DOHH2 (cell line): ENCODE results near the gene SH3TC2.

Experiments
- H3F3A ChIP-seq: fragments of 200-600 bp; sonication (generic), shearing (Covaris generic); 2 replicates; pipeline ENCODE4 v1.6.0; 2016; ENCODE audit warnings: antibody characterized with exemption, mild to moderate bottlenecking; ENCODE audit not compliant: control insufficient read depth, insufficient read depth
- H3K27ac ChIP-seq: fragments of 200-600 bp; sonication (generic); 2 replicates; pipeline ENCODE4 v1.5.1; 2014; ENCODE audit warnings: low read depth, mild to moderate bottlenecking, low read length, moderate library complexity
- H3K27me3 ChIP-seq: fragments of 200-600 bp; sonication (generic); 2 replicates; pipeline ENCODE4 v1.6.1; 2014; ENCODE audit warnings: mild to moderate bottlenecking, low read length, mixed read lengths; ENCODE audit not compliant: control insufficient read depth
- H3K36me3 ChIP-seq: fragments of 200-600 bp; sonication (generic); 2 replicates; pipeline ENCODE4 v1.6.1; 2014; ENCODE audit warnings: mild to moderate bottlenecking, low read length, moderate library complexity, mixed read lengths; ENCODE audit not compliant: control insufficient read depth
- H3K4me1 ChIP-seq: fragments of 200-600 bp; sonication (generic); 2 replicates; pipeline ENCODE4 v1.6.1; 2014; ENCODE audit warnings: mild to moderate bottlenecking, low read length, mixed read lengths; ENCODE audit not compliant: control insufficient read depth
- H3K4me2 ChIP-seq: fragments of 200-600 bp; sonication (generic); 2 replicates; pipeline ENCODE4 v1.6.0; 2014; ENCODE audit warnings: mild to moderate bottlenecking, low read length, moderate library complexity
- H3K4me3 ChIP-seq: fragments of 200-600 bp; sonication (generic); 2 replicates; pipeline ENCODE4 v1.5.1; 2014; ENCODE audit warnings: mild to moderate bottlenecking, low read length, mixed read lengths
- H3K79me2 ChIP-seq: fragments of 200-600 bp; sonication (generic); 2 replicates; pipeline ENCODE4 v1.6.1; 2014; ENCODE audit warnings: mild to moderate bottlenecking, low read length, mixed read lengths; ENCODE audit not compliant: control insufficient read depth
- H3K9me2 ChIP-seq: fragments of 200-600 bp; sonication (generic); replicated peaks from 2 replicates; pipeline ENCODE4 v1.6.1; 2014; ENCODE audit warnings: mild to moderate bottlenecking, low read length, mixed read lengths; ENCODE audit not compliant: control insufficient read depth
- H3K9me3 ChIP-seq: fragments of 200-600 bp; sonication (generic); 2 replicates; pipeline ENCODE4 v1.6.1; 2014; ENCODE audit warnings: antibody characterized with exemption, low read length, mixed read lengths; ENCODE audit not compliant: control insufficient read depth, insufficient read depth
- H4K20me1 ChIP-seq: fragments of 200-600 bp; sonication (generic); 2 replicates; pipeline ENCODE4 v1.6.0; 2014; ENCODE audit warnings: low read depth, mild to moderate bottlenecking, antibody characterized with exemption, low read length, moderate library complexity; ENCODE audit not compliant: control insufficient read depth, insufficient read depth
- EZH2phosphoT487 ChIP-seq: fragments of 200-600 bp; sonication (generic); IDR thresholded peaks from 2 replicates; pipeline ENCODE4 v1.6.1; 2017; ENCODE audit warnings: borderline replicate concordance, mild to moderate bottlenecking, antibody characterized with exemption, low read length, moderate library complexity, mixed read lengths
- TF ChIP-seq, protein P1 (sequence below): fragments of 200-600 bp; sonication (generic); IDR thresholded peaks from one replicate; pipeline ENCODE4 v1.5.1; 2014; ENCODE audit warnings: antibody characterized with exemption, mild to moderate bottlenecking, low read depth, low read length; ENCODE audit not compliant: poor library complexity, severe bottlenecking

SH3TC2 gene

DNA sequence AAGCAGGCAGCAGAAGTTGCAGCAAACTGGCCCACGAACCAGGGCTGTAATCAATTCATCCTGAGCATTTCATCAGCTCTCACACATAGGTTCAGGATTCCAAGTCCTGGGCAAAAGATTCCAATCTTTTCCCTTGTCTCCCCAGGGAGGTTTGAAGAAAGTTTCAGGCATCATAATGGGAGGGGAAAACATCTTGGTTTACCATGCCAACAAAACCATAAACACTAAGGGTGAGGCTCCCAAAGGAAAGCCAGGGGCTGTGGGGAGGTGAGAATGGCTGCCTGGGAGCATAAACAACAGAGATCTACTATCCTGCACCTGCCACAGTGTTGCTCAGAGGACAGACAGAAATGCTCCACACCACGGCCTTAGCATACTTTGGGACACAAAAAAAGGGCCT, 94.6 kb downstream of the SH3TC2 start:
- H3K79me2 ChIP-seq, result no peaks in the 10 kb centered on the region
- H3K9me3 ChIP-seq, result no peaks in the 10 kb centered on the region
- no peaks in the 10 kb centered on the region for H3F3A ChIP-seq
- no peak overlapping the region for H3K4me3 ChIP-seq
- TF ChIP-seq, protein P1, sequence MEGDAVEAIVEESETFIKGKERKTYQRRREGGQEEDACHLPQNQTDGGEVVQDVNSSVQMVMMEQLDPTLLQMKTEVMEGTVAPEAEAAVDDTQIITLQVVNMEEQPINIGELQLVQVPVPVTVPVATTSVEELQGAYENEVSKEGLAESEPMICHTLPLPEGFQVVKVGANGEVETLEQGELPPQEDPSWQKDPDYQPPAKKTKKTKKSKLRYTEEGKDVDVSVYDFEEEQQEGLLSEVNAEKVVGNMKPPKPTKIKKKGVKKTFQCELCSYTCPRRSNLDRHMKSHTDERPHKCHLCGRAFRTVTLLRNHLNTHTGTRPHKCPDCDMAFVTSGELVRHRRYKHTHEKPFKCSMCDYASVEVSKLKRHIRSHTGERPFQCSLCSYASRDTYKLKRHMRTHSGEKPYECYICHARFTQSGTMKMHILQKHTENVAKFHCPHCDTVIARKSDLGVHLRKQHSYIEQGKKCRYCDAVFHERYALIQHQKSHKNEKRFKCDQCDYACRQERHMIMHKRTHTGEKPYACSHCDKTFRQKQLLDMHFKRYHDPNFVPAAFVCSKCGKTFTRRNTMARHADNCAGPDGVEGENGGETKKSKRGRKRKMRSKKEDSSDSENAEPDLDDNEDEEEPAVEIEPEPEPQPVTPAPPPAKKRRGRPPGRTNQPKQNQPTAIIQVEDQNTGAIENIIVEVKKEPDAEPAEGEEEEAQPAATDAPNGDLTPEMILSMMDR, result no peak
- no peak for TF ChIP-seq EZH2phosphoT487
- H3K27ac ChIP-seq, result no peak overlapping the region
- H4K20me1 ChIP-seq, result no peaks in the 10 kb centered on the region
- no peaks in the 10 kb centered on the region for H3K36me3 ChIP-seq
- no peak overlapping the region for H3K4me2 ChIP-seq
- H3K4me1 ChIP-seq, result 0 out of 2 replicates have a peak, but pooled peaks cover 3% of the 10 kb centered on the region
- H3K27me3 ChIP-seq, result peaks cover 20% of the 10 kb centered on the region
- no peaks in the 10 kb centered on the region for H3K9me2 ChIP-seq

DNA sequence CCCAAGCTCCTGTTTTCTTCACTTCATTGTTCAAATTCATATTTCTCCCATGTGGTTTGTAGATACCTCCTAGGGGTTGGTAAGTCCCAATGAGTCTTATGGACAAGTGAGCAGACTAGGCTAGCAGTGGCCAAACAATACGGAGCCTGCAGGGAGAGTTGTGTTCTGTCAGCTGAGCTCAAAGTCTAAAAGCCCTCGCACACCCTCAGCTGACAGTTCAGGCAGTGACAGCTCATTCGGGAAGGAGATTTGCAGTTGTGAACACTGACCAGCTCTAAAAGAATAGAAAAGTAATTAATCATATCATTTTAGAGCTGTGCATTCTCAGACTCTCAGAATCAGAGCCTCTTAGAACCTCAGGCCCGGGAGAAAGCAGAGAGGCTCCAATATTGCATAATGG, 95.1 kb downstream of the SH3TC2 start:
- Histone ChIP-seq H3K4me1 (0 out of 2 replicates have a peak, but pooled peaks cover 3% of the 10 kb centered on the region), H3K27ac (no peak overlapping the region)
- TF ChIP-seq EZH2phosphoT487, result no peak
- TF ChIP-seq, protein P1, result no peak

DNA sequence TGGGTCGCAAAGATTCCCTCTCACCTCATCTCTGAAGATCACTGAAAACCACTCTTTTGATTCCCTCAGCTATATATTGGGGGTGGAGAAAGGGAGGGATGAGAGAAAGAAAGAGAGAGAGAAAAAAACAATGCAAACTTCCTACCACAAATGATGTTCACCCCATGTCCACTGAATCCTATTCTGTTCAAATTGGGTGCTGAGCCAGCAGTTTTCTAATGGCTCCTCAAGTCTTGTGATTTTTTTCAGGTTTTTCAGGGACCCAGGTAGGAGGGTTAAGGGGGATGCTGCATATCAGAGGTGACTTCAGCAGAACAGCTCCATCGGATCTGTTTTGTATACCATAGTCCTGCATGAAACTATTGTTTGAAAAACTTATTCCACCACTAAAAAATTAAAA, 95.9 kb downstream of the SH3TC2 start:
- Histone ChIP-seq H3K27ac (no peak overlapping the region), H3K4me2 (no peak overlapping the region), H3K4me1 (0 out of 2 replicates have a peak, but pooled peaks cover 3% of the 10 kb centered on the region), H3K27me3 (peaks cover 13% of the 10 kb centered on the region), H3K9me3 (no peaks in the 10 kb centered on the region), H3K9me2 (no peaks in the 10 kb centered on the region), H3K4me3 (no peak overlapping the region), H3F3A (no peaks in the 10 kb centered on the region), H3K79me2 (no peaks in the 10 kb centered on the region), H4K20me1 (no peaks in the 10 kb centered on the region), H3K36me3 (no peaks in the 10 kb centered on the region)
- no peak for TF ChIP-seq EZH2phosphoT487
- TF ChIP-seq, protein P1, result no peak

More for the DNA sequence above, 95.1 kb downstream of the SH3TC2 start:
- Histone ChIP-seq H4K20me1 (no peaks in the 10 kb centered on the region), H3K79me2 (no peaks in the 10 kb centered on the region), H3K4me3 (no peak overlapping the region), H3K4me2 (no peak overlapping the region), H3K9me3 (no peaks in the 10 kb centered on the region), H3K9me2 (no peaks in the 10 kb centered on the region), H3K27me3 (peaks cover 18% of the 10 kb centered on the region), H3F3A (no peaks in the 10 kb centered on the region), H3K36me3 (no peaks in the 10 kb centered on the region)
